Measurements from ENCODE around the gene APBA2.

The APBA2 gene

DNA sequence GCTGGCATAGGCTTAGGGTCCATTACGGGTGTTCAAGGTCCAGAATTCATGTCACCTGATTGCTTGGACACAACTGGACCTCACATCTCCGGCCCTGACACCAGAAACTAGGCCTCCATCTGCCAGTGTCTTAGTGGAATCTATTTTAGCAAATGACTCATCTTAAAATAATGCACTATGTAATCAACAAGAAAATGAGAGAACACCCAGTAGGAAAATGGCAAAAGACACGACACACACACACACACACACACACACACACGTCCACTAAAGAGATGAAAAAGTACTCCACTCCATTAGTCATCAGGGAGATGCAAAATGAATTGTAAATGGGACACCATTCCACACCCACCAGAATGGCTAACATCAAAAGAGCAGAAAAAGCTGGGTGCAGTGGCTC lies 11.2 kb downstream of the APBA2 start:
- no peak for DNase-seq (ENCODE audit: low read depth in 3 of 3)

DNA sequence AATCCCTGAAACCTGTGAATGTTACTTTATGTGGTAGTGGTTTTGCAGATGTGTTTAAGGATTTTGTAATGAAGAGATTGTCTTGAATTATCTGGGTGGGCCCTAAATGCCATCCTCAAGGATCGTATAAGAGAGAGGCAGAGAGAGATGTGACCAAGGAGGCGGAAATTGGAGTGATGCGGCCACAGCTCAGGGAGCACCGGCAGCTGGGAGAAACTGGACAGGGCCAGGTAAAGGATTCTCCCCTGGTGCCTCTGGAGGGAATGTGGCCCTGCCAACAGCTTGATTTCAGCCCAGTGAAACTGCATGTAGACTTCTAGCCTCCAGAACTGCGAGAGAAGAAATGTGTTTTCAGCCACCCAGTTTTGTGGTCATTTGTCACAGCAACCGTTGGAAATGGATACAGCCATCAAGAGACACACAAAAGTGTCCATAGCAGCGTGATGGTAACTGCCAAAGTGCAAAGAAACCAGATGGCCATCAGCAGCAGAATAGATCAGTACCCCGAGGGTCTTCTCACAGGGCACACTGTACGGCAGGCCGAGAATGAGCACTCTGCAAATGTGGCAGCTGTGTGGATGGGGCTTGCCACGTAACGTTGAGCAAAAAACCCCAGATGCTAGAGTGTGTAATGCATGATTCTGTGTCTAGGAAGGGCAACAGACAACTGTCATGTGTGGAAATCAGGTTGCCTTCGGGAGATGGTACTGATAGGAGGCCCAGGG lies 12.2 kb downstream of the APBA2 start:
- DNase-seq (ENCODE audit: low read depth in 3 of 3) = no peak

DNA sequence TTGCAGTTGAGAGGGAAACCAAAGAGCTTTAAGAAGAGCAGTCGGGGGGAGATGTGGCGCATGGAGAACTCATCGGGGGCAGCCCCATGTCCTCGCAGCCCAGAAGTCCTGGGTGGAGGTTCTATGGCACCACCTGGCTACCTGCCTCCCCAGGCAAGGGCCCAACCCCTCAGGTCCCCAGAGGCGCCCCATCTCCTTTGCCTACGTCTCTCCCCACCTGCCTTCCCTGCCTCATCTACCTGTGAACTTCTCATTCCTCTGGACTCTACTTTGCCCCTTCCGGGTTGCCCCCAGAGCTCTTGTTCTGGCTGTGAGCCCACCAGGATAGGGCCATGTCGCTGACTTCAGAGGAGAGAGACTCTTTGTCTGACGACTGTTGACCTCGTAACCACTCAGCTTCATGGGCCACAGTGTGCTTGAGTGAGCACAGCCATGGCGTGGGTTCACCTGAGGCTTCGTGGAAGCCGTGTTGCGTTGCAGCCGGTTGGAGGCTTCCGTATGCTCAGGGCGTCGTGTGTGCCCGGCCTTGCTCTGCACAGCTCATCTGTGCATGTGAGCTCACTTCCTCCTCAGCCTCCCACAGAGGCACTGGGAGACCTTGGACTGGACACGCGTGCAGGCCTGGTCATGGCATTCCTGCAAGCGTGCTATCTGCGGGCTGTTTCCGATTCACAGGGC lies 13.4 kb downstream of the APBA2 start:
- no peak for DNase-seq (ENCODE audit: low read depth in 3 of 3)

DNA sequence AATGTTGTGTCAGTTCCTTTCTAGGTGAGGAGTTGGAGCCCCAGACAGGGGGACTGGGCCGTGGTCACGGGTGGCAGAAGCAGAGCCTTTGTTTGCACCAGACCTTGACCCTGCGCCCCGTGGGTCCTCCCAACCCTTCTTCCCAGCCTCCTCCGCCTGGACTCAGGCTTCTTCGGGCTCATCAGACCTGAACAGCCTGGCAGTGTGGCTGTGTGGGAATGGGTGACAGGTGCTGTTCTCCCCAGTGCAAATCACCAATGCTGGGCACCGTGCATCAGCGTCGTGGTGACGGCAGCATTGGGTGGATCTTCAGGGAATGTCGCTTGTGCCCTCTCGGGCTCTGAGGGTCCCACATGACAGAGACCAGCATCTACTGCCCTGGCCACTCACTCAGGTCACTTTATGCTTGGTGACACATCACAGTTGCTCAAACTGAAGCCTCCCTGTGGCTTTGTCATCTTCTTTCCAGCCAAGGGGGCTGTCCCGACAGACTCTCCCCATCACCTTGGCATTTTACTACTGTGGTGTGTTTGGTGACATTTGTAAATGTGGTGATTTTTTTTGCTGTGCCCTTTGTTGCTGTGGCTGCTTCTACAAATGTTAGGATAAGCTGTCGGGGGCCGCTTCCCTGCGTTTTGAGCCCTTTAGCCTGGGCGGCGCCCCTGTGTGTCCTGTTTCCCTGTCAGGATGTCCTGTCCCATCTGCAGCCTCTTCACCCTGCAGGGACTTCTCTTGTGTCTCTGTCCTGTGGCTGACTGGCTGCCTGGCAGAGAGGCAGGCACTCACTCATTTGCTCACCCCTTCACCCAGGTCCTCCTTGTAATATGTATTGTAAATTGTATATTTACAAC lies 14.5 kb downstream of the APBA2 start:
- DNase-seq (ENCODE audit: low read depth in 3 of 3) = no peak

DNA sequence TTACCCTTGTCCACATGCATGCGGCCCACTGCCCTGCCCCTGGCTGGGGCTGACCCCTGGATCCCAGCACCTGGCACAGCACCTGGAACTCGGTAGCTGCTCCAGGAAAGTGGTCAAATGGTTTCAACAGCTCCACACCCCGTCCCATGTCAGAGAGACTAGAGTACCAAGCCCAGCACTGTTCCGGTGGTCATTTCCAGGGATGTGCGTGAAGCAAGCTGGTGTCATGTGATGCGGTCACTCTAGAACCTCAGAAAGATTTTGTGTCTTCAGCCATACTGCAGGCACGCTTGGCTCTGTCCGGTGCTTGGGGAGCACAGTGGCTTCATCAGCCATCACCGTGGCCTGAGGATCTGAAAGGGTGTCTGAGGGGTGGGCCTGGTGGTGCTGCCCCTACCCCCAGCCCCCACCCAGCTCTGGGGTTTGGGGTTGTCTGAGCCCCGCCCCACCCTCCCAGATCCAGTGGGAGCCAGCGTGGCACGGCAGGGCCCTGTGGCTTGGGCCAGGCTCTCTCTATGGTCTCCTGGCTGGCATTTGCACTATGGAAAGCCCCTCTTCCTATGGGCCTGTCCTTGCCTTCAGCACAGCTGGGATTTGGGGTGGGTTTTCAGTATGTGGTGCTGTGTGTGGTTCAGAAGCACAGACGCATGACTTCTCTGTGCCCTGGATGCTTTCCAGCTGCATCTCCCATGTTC lies 15.3 kb downstream of the APBA2 start:
- DNase-seq (ENCODE audit: low read depth in 3 of 3) = no peak

DNA sequence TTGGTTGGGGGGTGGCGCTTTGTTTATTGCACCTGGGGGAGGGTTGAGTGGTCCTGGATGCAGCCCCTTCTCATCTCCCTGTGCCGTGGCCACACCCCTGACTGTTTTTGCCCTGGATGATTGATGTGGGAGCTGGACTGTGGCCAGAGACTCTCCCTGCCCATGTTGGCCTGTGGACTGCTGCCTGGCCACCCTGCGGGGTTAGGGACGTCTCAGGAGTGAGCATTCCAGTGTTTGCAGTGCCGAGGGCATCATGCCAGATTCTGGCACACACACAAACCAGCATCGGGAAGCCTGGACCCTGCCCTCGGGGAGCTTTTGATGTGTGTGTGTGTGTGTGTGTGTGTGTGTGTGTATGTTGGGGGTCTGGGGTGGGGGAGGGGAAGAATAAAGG lies 15.8 kb downstream of the APBA2 start:
- no peak for DNase-seq (ENCODE audit: low read depth in 3 of 3)

DNA sequence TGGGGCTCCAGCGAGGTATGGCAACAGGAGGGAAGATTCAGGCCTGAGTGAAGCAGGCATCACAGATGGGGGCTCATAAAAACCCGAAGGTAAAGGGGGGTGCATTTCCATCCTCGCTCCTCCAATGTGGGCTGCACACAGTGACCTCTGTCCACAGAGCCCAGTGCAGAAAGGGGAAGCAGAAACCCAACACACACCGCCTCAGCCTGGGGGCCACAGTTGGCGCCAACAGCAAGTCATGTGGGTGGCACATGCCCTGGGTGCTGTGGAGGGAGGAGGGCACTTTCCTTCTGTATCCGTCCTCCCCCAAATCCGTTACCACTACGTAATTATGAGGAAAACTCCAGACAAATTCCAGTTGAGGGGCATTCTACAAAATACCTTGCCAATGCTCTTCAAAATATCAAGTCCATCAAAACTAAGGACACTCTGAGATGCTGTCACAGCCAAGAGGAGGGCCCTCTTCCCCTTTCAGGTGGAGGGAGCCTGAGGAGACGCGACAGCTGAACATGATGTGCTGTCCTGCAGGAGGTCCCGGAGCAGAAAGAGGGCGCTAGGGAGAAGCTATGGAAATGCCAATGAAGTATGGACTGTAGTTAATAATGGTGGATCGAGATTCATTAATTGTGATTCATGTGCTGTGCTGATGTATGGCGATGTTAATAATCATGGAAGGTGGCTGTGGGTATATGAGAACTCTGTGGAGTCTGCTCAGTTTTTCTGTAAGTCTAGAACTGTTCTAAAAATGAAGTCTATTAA lies 16.4 kb downstream of the APBA2 start:
- no peak for DNase-seq (ENCODE audit: low read depth in 3 of 3)

DNA sequence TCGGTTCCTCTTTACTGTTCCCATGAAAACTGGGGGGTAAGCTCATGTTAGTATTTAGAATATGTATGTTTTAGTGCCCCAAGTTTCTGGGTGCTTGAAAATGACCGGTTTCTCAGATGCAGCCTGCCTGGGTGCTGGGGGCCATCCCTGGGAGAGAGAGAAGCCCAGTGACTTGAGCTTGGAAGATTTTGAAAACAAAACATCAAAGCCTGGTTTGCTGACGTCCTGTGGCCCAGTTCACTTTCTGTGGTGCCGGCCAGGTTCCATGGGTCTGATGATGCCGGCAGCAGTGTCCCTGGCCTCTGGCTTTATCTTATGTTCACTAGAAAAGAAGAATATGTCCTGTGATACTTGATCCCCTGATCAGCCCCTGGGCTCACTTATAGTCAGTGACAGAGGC lies 17.1 kb downstream of the APBA2 start:
- no peak for DNase-seq (ENCODE audit: low read depth in 3 of 3)

DNA sequence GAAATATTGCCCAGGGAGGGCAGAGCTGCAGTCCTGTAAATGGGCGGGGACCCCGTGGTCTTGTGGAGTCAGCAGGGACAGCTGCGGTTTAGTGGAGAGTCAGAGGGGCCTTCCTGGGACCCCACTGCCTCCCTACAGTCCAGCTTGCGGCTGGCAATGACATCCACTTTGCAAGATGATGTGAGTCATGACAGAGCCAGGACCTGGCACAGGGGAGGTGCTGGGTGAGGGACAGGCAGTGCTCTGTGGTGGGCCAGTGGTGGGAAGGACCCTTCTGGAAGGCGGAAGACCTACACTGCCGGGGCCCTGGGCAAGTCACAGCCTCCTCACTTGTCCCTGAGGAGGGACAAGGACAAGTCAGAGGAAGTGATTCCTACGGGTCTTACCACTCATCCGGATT lies 17.8 kb downstream of the APBA2 start:
- no peak for DNase-seq (ENCODE audit: low read depth in 3 of 3)

DNA sequence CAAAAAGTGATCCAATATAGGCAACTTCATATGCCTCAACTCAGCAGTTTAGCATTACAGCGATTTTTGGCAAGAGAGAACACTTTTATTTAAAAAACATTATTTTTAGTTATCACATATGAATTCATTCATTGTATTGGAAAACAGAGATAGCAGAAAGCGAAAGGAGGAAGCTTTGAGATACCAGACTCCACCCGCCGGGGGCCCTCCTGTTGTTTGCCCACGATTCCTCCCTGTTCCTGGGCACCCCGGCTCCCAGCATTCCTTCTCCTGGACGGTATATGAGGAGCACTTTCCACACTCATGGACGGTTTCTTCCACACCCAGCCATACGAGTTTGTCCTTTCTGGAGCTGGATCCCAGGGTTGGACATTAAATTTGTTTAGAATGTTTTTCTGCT lies 18.2 kb downstream of the APBA2 start:
- DNase-seq (ENCODE audit: low read depth in 3 of 3) = no peak

DNA sequence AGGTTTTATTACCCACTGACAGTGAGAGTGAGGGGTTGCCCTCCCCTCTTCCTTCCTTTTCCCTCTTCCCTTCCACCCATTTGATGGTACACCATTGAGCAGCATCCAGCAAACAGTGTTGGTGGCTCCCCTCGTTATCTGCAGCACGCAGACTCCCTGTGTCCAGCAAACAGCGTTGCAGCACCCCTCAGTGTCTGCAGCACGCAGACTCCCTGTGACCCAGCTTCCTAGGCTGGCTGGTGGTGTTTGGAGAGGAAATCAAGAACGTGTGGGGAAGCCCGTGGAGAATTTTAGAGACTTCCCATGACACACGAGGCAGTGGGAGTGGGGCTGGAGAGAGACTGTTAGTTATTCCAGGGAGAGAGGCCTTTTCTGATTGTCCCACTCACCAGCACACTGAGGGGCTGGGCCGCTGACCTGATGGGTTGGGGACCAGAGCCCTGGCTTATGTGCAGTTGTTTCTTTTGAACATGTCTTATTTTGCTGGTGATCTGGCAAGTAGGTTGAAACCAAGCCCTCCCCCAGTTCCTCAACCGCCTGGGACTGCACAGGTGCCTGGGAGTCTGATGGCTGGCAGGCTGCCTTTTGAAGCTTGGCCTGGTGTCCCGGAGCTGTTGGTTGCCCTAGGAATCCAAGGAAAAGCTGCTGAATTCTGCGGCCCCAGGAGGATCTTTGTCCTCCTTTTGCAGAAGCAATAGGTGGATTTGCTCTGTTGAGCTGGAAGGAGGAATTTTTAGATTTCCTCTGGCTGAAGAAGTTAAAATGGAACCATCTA lies 19.0 kb downstream of the APBA2 start:
- no peak for DNase-seq (ENCODE audit: low read depth in 3 of 3)

DNA sequence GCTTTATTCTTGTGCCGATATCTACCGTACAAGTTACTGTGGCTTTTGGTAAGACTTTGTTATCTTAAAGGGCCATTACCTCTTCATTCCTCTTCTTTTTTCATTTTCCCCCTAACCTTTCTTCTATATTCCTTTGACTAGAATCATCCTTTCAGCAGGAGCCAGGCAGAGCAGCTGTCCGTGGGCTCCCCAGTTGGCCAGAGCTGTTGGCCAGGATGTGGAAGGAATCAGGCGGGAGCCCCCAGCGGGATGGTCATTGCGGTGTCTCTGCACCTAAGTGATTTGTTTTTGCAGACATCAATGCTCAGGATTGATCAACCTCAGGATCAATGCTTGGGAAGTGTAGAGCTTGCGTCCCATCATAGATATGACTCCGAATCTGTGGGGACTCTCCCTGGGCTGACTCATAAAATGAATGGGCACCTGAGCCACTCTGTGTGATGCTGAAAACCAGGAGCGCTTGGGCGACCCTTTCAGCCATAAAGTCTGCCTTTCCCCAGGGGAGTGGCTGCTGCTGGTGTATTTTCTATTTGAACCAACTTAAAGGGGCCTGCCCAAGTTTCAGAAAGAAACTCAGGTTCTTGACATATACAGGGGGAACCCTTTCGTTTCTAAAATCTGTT lies 21.7 kb downstream of the APBA2 start:
- DNase-seq (ENCODE audit: low read depth in 3 of 3) = no peak

DNA sequence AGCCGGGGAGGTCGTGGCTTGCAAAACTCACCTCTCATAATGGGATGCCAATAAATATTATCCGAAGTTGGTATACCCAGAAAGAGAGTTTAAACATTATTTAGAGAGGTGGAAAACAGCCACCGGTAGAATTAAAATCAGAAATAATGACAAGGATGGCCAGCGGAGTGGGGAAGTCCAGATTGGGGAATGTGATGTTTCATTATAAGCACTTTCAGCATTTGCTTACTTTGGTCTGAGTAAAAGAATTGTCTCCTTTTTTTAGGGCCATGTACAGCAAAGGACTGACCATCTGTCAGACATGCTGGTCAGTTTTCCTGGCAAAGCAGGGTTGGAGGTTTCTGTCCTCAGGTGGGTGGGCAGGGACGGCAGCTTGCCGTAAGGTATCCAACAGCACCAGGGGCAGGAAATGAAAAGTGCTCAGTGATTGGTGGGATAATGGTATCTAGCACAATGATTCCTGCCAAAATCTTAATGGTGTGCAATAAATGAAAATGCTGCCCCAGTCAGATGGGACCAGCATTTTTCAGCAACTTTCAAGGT lies 24.3 kb downstream of the APBA2 start:
- no peak for DNase-seq (ENCODE audit: low read depth in 3 of 3)

DNA sequence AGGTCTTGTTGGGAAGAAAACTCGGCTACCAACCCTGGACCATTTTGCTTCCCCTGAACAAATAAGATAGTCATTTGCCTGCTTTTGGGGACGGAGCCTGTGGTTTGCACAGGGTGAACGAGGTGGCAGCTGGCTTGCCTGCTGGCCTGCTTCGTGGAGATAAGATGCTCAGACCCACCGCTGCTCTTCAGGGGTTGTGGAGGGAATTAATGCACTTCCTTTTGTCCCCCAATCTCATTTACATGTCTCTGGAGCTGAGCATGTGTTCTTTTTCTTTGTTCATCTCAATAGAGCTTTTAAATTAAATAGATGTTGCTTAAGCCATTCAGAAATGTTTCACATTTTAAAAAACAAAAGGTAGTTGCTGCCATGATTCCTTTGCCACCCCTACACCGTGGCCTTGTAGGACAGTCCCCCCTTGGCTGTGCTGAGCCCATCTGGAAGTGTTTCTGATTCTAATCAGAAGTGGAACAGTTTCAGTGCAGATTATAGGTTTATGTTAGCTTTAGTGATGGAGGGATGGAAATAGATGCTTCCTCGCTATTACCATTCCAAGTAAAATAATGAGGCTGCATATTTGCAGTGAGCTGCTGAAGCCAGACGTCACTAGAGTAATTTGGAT lies 25.6 kb downstream of the APBA2 start:
- DNase-seq (ENCODE audit: low read depth in 3 of 3) = no peak

DNA sequence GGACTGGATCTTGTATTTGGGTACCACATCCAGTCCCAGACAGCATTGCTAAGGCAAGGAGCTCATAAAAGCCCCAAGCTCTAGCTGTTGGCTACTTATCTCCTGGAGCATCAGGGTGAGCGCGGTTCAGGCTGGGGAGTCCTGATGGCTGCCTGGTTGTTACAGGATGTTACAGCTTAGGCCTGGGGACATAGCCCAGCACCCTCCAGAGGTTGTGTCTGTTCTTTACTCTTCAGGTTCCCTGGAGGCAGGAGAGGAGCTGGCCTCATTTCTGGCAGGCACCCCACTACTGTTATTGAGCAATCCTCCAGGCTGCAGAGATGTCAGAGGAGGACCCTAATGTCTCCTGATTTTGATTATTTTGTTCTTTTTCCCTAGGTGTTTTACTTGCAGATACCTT lies 26.6 kb downstream of the APBA2 start:
- no peak for DNase-seq (ENCODE audit: low read depth in 3 of 3)

DNA sequence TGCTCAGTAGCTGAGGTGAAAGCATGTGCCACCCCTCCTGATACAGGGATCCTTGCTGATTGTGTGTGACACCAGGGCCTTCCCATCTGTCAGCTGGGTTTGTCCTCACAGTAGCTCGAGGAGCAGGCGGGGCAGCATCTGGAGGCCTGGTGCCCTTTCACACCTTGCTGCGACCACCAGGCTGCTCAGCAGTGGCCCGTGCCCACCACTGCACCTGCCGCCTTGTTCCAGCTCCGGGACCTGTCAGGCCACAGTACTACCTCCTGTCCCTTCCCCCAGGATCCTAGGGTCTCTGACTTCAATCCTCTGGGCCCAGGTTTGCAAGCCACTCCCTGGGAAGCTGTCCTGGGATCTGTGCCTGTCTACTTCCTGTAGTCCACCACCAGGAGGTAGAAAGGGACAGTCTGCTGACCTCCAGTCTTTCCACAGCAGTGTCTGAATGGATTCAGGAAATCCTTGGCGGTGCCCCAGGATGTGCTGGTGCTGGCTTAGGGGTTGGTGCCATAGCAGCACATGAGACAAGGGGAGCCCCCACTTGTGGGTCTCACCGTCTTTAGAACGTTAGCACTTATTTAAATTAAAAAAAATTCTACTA lies 27.5 kb downstream of the APBA2 start:
- no peak for DNase-seq (ENCODE audit: low read depth in 3 of 3)

DNA sequence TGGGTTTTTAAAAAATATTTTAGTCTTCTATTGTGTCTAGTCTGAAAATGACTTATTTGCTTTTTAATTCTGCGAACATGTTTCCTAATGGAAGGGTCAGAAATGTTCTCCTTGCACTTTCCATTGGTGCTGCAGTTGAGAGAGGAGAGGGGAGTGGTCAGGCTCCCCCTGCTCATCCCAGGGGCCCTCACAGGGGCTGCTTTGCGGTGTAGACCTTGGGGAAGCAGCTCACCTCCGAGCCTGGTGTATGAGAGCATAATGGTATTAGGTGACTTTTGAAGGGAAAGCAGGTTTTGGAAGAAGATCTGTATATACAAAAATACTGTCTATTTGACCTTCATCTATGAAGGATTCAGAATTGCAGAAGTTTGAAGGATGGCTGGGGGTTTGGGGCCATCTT lies 28.3 kb downstream of the APBA2 start:
- no peak for DNase-seq (ENCODE audit: low read depth in 3 of 3)

DNA sequence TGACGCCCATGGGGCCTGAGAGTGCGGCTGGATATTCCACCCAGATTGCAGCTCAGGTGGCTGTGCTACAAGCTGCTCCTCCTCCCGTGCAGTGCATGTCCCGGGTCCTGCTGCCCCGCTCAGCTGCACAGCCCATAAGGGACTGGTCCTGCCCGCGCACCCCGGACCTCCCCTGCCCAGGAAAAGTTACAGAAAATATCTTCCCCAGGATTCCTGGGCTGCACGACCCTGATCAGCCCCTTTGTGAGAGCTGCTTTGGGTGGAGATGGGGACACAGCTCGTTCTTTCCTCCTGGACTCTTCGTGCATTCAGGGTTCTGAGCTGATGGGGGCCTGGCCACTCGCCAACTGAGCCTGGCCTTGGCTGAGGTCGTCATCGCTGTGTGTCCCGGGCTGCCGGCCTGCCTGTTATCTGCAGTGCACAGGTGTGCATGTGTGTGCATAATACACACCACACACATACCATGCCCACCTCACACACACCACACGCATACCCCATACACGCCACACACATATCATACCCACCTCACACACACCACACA lies 28.8 kb downstream of the APBA2 start:
- no peak for DNase-seq (ENCODE audit: low read depth in 3 of 3)
